ENCODE data around the gene VTI1B.

VTI1B gene

DNA sequence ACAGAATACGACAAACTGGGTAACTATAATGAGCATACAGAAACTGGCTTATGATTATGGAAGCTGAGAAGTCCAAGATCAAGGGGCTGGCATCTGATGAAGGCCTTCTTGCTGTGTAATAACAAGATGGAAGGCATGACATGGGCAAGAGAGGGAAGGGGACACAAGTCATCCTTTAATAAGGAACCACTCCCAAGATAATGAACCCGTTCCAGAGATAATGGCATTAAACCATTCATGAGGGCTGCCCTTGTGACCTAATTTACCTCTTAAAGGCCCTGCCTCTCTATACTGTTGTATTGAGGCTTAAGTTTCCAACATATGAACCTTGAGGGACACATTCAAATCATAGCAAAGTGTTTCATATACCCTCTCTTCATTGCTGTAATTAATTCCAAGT lies 4.6 kb upstream of the VTI1B start:
- DNase-seq (ENCODE audit: low spot score): no peak

GRCh38 chr14:67675219-67675582 lies 769 bp upstream of the VTI1B start:
- DNase-seq (ENCODE audit: low spot score): no peak

GRCh38 chr14:67674139-67674479 lies 323 bp downstream of the VTI1B start:
- peak; percentile 71 for DNase-seq (ENCODE audit: low spot score)

GRCh38 chr14:67673451-67673850 lies 981 bp downstream of the VTI1B start:
- DNase-seq (ENCODE audit: low spot score): no peak

DNA sequence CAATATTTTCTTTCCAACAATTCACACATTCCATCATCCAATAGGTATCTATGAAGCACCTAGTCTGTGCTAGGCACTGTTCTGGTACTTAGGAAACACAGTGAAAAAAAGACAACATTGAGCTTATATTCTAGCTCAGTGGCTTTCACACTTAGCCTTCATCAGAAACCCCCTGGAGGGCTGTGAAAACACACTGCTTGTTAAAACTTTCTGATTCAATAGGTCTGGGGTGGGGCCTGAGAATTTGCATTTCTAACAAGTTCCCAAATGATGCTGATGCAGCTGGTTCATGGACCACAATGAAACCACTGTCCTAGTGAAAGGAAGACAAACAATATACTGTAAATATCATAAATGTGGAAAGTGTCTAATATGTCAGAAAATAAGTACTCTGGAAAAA lies 5.9 kb downstream of the VTI1B start:
- no peak for DNase-seq (ENCODE audit: low spot score)

- peak; percentile 55 for DNase-seq (ENCODE audit: low spot score)
Measured at GRCh38 chr14:67666750-67667449, 7.5 kb downstream of the VTI1B start.

GRCh38 chr14:67665868-67666267 lies 8.6 kb downstream of the VTI1B start:
- peak; percentile 21 for DNase-seq (ENCODE audit: low spot score)

DNA sequence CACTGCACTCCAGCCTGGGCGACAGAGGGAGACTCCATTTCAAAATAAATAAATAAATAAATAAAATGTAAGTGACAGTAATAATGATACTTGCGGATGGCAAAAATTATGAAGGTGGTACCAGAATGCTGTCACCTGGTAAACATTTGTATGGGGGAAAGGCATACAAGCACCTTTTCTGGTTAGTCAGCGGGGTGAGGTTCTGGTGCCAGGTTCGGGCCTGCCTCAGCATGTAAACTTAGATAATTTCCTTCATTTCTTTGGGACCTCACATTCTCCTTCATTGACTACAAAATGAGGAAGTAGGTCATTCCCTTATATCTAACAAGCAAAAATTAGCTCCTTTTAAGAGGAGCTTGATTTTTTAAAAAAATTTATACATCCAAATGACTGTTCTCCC lies 10.8 kb downstream of the VTI1B start:
- DNase-seq (ENCODE audit: low spot score): no peak

DNA sequence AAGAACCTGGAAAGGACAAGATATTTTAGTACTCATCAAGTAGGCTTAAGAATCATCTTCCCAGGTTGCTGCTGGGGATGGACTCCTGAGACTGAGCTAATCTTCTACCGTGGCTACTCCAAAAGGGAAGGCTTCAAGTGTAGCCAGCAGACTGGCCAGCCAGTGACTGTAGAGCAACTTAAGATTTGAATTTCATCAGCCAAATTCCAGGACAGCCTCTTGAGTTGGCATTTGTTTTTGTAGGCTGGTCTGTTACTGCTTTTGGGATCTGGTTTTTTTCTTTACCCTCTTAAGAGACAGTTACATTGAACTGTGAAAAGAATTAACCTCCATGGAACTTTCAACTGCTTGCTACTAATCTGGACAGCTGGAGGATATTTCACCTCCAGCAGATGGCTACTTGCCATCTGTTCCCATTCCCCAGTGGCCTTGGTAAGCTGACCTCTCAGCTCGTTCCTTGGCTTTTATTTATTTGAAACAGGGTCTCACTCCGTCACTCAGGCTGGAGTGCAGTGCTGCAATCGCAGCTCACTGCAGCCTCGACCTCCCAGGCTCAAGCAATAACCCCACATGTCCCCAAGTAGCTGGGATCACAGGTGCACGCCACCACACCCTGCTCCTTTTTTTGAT lies 20.7 kb downstream of the VTI1B start:
- no peak for DNase-seq (ENCODE audit: low spot score)

DNA sequence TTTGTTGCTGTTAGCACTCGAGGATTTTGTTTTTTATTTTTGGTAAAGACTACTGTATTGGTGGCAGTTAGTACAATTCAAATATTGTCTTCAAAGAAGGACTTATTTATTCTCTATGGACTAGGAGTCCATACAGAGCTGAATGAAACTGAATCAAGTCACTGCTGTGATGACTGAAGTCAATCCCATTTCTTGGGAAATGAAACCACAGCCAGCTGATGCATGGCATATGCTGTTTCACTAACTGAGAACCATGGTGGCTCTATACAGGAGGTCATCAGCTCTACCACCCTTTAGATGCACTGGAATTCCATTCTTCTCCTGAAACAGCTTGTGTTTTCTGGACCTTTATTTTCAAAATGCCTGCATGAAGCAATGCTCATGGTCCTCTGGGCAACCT lies 22.2 kb downstream of the VTI1B start:
- DNase-seq (ENCODE audit: low spot score): no peak

GRCh38 chr14:67650694-67651093 lies 23.7 kb downstream of the VTI1B start:
- DNase-seq (ENCODE audit: low spot score): peak; percentile 16

DNA sequence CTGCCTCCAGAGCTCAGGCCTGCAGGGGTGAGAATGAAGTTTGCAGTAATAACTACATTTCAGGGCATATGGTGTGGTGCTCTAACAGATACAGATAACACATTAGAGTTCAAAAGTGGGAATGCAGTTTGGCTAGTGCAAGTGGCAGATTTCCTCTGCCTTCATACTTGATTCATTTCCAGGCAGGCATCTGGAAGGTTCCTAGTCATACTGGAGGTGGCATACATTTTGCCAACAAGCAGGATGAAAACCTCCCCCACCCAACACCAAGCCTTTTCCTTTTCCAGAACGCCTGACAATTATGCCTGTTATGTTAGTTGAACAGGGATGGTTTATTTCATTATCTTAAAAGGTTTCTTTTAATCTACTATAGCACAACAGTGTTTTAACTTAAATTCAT lies 24.3 kb downstream of the VTI1B start:
- DNase-seq (ENCODE audit: low spot score): no peak

GRCh38 chr14:67646131-67646530 lies 28.3 kb downstream of the VTI1B start:
- DNase-seq (ENCODE audit: low spot score): no peak

GRCh38 chr14:67645414-67645813 lies 29.0 kb downstream of the VTI1B start:
- no peak for DNase-seq (ENCODE audit: low spot score)

DNA sequence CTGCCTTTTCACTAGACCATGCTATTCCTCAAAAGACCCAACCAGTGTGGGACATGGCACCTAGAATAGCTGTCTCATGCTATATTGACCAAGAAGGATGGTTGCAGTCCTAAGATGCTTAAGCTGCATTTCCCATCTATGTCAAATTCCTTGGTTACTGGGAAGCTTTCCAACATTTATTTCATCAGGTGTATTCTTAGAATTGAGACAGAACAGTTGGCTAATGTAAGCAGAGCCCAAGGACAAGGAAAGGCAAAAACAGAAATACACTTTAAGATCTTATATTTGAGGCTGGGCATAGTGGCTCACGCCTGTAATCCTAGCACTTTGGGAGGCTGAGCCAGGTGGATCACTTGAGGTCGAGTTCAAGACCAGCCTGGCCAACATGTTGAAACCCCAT lies 30.0 kb downstream of the VTI1B start:
- DNase-seq (ENCODE audit: low spot score): no peak

DNA sequence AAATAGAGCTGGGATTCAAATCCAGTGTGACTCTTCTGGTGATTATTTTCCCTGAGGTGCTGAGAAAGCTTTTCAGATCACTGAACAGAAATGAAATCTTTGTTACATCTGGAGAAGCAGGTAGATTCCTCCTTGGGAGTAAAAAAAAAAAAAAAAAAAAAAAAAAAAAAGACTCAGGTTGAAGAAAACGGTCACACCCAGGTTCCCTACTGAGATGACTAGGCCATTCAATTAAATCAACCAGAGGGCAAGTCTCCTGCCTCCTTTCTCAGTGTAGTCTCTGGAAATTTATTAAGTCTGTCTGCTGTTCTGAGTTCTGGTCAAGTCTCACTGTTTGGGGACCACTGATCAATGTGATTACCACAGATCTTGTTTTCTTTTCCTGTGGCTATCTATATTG lies 30.7 kb downstream of the VTI1B start:
- DNase-seq (ENCODE audit: low spot score): no peak

- no peak for DNase-seq (ENCODE audit: low spot score)
Measured at GRCh38 chr14:67641902-67642749, 32.3 kb downstream of the VTI1B start.

- no peak for DNase-seq (ENCODE audit: low spot score)
Measured at GRCh38 chr14:67641480-67641879, 33.0 kb downstream of the VTI1B start.

DNA sequence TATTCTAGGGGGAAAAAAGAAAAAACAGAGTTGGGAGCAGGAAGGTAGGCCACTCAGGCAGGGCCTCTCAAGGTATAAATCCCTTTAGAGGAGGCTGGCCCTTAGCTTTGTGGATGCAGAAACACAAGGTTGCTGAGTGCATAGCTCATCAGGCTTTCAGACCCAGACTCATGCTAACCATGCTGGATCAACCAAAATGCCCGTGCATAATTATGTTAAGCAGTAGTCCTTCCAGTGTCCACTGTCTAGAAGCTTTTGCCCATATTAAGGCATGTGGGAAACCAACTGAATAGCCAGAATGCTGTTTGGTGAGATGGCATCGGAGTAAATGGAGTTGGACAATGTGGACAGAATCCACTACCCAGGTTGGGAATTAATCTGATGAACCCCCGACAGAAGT lies 35.8 kb downstream of the VTI1B start:
- no peak for DNase-seq (ENCODE audit: low spot score)

DNA sequence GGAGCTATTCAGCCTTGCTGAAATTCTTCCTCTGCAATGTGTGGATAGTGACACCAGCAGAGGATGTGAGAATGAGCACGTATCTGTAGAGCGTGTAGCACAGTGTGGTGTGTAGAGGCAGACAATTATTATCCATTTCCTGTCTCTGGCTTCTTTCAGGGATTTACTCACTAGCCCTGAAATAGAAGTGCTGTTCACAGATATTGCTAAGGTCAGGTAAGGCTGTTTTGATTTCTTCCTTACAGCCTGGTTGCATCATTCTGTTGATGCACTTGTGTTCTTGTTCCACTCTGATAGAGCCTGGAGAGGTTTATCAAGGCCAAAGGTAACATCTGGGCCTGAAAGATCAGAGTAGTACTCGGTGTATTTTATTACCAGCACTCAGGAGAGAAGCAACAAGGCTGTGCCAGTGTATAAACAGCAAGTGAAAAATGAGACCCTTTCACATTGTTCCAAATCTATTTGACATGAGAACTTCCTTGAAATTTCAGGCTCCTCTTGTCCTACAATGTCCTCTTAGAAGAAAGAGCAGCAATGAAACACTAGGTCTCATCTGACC lies 38.0 kb downstream of the VTI1B start:
- DNase-seq (ENCODE audit: low spot score): no peak

DNA sequence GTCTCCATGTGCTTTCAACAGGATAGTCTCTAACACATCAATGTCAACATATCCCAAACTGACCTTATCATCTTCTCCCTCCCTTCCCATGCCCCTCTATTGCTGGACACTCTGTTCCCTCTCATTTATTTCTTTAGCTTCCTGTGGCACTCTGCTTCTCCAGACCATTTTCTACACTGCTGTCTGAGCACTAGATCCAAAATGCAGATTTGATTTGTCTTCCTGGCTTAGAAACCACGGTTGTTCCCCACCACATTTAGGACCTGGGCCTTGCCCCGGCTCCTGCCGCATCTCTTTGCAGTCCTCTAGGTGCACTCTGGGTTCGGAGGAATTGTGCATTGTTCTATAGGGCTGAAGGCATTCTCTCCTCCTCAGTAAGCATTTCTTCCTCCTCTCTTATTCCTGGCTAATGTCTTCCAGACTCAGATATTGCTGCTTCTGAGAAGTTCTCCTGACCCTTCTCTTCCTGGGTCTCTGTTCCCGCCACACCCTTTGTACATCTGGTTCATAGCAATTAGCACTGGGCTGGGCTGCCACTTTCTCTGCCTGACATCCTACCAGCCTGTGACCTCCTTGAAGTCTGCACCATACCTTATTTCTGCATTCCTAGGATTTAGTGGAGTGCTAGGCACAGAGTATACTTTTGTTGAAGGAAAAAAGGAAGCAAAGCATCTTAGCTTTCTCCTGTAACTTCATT lies 40.8 kb downstream of the VTI1B start:
- no peak for DNase-seq (ENCODE audit: low spot score)

- no peak for DNase-seq (ENCODE audit: low spot score)
Measured at GRCh38 chr14:67630938-67631337, 43.5 kb downstream of the VTI1B start.
